Brain microvascular endothelial cell (primary cell): Measurements from ENCODE around the gene GNAI2.
"Not testable (repeated sequence)": the region's sequence is repeated elsewhere in the genome, so short reads cannot be mapped to it uniquely, and the experiment has no call there.

Source experiments
- DNase-seq: peaks from one replicate; pipeline ENCODE4 v3.0.0-alpha.2; 2020
- H3K27ac ChIP-seq: fragments of 250-450 bp; sonication (Bioruptor Pico); 2 replicates; pipeline ENCODE4 v1.5.1; 2020; ENCODE audit warnings: mild to moderate bottlenecking, moderate library complexity
- H3K27me3 ChIP-seq: fragments of 250-450 bp; sonication (Bioruptor Pico); replicated peaks from 2 replicates; pipeline ENCODE4 v1.5.1; 2020; ENCODE audit warnings: mild to moderate bottlenecking
- H3K36me3 ChIP-seq: fragments of 250-450 bp; sonication (Bioruptor Pico); replicated peaks from 2 replicates; pipeline ENCODE4 v1.5.1; 2020; ENCODE audit warnings: mild to moderate bottlenecking
- H3K4me3 ChIP-seq: 2 replicates; pipeline ENCODE4 v1.5.1; 2011; ENCODE audit warnings: low read depth, mild to moderate bottlenecking, control low read depth, low read length, moderate library complexity
- CTCF ChIP-seq: IDR thresholded peaks from 2 replicates; pipeline ENCODE4 v1.5.1; 2011; ENCODE audit warnings: low read depth, mild to moderate bottlenecking, moderate library complexity, low read length, control low read depth, inconsistent platforms; ENCODE audit errors: missing control alignments
- in situ Hi-C: cut with HindIII; loops from 2 replicates; pipeline ENCODE4 v1.10.0; 2017; ENCODE audit warnings: low sequenced_read_pairs, low pct_ligation_motif_present

Gene GNAI2

GRCh38 chr3:50241713-50242380, 5.8 kb downstream of the GNAI2 start:
- H3K36me3 ChIP-seq = peaks cover 7% of the 10 kb centered on the region
- in situ Hi-C loops = no loop called here
- no peak overlapping the region for H3K4me3 ChIP-seq
- H3K27me3 ChIP-seq = no peaks in the 10 kb centered on the region
- no peak overlapping the region for H3K27ac ChIP-seq
- TF ChIP-seq CTCF = no peak
- no peak for DNase-seq

GRCh38 chr3:50242381-50242770, 6.4 kb downstream of the GNAI2 start:
- DNase-seq = no peak
- no peak for TF ChIP-seq CTCF
- in situ Hi-C loops = no loop called here
- H3K27ac ChIP-seq = no peak overlapping the region
- H3K27me3 ChIP-seq = no peaks in the 10 kb centered on the region
- H3K36me3 ChIP-seq = peaks cover 7% of the 10 kb centered on the region
- no peak overlapping the region for H3K4me3 ChIP-seq

- in situ Hi-C loops = no loop called here
- Histone ChIP-seq H3K27ac (peak overlapping the region; percentile 74), H3K36me3 (peaks cover 13% of the 10 kb centered on the region), H3K27me3 (no peaks in the 10 kb centered on the region), H3K4me3 (no peak overlapping the region)
- DNase-seq = peak; percentile 79
- TF ChIP-seq CTCF = no peak
Observed at GRCh38 chr3:50242851-50243542, 7.0 kb downstream of the GNAI2 start.

GRCh38 chr3:50243543-50243895, 7.5 kb downstream of the GNAI2 start:
- in situ Hi-C loops = no loop called here
- H3K36me3 ChIP-seq = peaks cover 13% of the 10 kb centered on the region
- TF ChIP-seq CTCF = no peak

GRCh38 chr3:50244813-50245212, 8.8 kb downstream of the GNAI2 start:
- H3K4me3 ChIP-seq, DNase-seq, H3K27me3 ChIP-seq, in situ Hi-C loops: not testable (repeated sequence)
- H3K27ac ChIP-seq = peak overlapping the region; percentile 85
- peaks cover 15% of the 10 kb centered on the region for H3K36me3 ChIP-seq

More at GRCh38 chr3:50243543-50243895, 7.5 kb downstream of the GNAI2 start:
- Histone ChIP-seq H3K4me3 (no peak overlapping the region), H3K27me3 (no peaks in the 10 kb centered on the region), H3K27ac (peak overlapping the region; percentile 74)
- no peak for DNase-seq

- Histone ChIP-seq H3K36me3 (peaks cover 15% of the 10 kb centered on the region), H3K27ac (peak overlapping the region; percentile 85), H3K27me3 (no peaks in the 10 kb centered on the region), H3K4me3 (no peak overlapping the region)
- no peak for DNase-seq
- in situ Hi-C loops = no loop called here
- TF ChIP-seq CTCF = no peak
Observed at GRCh38 chr3:50245251-50245745, 9.3 kb downstream of the GNAI2 start.
